ENCODE measurements around the gene PUS10. TPM values are rescaled to one million over a fixed set of nuclear protein-coding genes. Genes with fewer than 3 reads are reported as not detected.
A peak's percentile ranks its signal among the peaks of the same experiment; 100 is the strongest.
"Not testable (repeated sequence)": the region's sequence is repeated elsewhere in the genome, so short reads cannot be mapped to it uniquely, and the experiment has no call there.

The PUS10 gene, protein sequence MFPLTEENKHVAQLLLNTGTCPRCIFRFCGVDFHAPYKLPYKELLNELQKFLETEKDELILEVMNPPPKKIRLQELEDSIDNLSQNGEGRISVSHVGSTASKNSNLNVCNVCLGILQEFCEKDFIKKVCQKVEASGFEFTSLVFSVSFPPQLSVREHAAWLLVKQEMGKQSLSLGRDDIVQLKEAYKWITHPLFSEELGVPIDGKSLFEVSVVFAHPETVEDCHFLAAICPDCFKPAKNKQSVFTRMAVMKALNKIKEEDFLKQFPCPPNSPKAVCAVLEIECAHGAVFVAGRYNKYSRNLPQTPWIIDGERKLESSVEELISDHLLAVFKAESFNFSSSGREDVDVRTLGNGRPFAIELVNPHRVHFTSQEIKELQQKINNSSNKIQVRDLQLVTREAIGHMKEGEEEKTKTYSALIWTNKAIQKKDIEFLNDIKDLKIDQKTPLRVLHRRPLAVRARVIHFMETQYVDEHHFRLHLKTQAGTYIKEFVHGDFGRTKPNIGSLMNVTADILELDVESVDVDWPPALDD
- 1 to 10 TPM; 4.0 to 6.6 (median 5.1) TPM for polyA plus RNA-seq (ENCODE audit: insufficient read length in 10 of 10)
- long read RNA-seq, donor 1, partial matches to known transcripts: 6 of 6 reads
- long read RNA-seq, donor 1, other reads (novel, unspliced or antisense): 0 of 6 reads
- long read RNA-seq, donor 2: 0 reads
- long read RNA-seq, donor 3: 0 reads
- long read RNA-seq, donor 4: 0 reads
- long read RNA-seq, donor 5, partial matches to known transcripts: 0 of 1 reads
- long read RNA-seq, donor 5, other reads (novel, unspliced or antisense): 0 of 1 reads
- long read RNA-seq, donor 6, partial matches to known transcripts: 0 of 1 reads
- long read RNA-seq, donor 6, other reads (novel, unspliced or antisense): 0 of 1 reads
- long read RNA-seq, donor 7, partial matches to known transcripts: 0 of 1 reads
- long read RNA-seq, donor 7, other reads (novel, unspliced or antisense): 0 of 1 reads
- long read RNA-seq, donor 8, partial matches to known transcripts: 16 of 16 reads
- long read RNA-seq, donor 8, other reads (novel, unspliced or antisense): 0 of 16 reads
- long read RNA-seq, donor 9: 0 reads

DNA sequence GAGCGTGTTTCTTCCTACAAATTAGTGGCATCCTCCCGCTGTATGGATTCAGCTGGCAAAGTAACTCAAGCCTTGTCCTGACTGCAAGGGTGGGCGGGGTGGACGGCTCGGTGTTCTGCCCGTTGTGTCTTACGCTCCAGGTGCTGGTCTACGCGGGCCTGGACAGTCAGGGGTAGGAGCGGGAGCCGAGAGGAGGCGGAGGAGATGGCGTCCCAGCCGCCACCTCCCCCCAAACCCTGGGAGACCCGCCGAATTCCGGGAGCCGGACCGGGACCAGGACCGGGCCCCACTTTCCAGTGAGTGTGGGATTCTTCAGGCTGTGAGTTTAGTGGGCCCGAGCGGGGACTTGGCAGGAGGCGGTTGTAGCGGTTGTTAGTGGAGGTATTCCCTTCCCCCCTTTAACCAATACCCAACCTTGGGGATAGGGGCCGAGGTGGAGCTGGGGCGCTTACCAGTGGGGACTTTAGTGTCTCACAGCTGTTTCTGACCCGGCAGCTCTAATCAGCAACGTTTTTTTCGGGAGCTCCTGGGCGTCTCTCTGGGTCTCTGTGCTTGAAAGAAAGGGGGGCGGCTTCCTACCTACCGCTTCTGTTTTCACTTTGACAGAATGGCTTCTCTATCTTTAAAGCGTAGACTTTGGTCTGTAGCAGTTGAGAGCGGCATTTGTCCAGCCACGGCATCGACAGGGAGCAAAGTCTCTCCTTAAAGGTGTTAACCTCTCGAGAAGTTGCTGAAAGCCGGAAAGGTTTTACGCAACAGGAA lies at the start of gene PUS10, which contains the start of gene PEX13:
Gene PUS10 (minus strand): TSS at position 700 of the 762 bp plus-strand sequence. CDS start 6,365 bp downstream, outside the sequence.
Gene PEX13 (plus strand): TSS at position 165 of the 762 bp plus-strand sequence. CDS start 40 bp downstream, at position 205.
- peak; percentile 35 to 96 (median 49) for DNase-seq

DNA sequence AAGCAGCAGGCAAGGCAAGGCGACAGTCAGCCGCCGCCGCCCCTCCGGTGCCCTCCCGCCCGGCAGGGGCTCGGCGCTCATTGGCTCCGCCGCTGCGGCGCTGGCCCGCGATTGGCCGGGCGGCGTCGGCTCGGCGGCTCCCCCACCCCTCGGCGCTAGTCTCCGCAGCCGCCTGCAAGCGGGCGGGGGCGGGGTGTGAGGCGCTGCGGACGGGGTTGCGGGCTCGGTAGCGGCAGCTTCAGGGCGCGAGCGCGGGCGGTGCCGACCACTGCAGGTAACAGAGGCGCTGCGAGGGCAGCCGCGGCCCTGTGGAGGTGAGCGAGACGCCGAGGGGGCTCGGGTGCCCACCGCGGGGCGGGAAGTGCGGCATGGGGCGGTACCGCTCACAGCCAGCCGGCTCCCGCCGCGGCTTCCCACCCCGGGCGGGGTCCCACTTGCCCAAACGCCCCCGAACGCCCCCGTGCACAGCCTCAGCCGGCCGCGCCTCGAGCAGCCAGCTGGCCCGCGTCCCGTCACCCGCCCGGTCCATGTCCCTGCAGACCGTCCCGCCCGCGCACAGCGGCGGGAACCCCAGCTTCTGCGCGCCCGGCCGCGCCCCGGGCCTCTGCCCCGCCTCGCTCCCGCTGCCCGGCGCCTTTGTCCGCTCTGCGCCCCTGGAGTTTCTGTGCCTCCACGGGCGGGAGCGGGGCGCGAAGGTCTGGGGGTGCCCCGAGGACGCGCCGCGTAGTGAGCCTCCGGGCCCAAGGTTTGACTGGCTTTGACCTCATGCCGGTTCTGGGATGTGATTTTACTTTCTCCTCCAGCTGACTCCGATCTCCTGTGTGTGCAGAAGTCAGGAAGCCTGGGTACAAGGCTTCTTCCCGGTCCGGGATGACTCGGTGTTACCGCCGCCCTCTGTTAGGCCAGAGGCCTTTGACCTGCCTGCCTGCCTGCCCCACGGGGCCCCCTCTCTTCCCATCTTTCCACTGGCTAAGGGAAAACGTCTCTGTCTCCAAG lies 48.0 kb upstream of the PUS10 start, which contains the start of gene SANBR:
Gene SANBR (plus strand): TSS at position 158 of the 996 bp plus-strand sequence. CDS start 4,480 bp downstream, outside the sequence.
- DNase-seq: peak; percentile 82 to 94 (median 86)

DNA sequence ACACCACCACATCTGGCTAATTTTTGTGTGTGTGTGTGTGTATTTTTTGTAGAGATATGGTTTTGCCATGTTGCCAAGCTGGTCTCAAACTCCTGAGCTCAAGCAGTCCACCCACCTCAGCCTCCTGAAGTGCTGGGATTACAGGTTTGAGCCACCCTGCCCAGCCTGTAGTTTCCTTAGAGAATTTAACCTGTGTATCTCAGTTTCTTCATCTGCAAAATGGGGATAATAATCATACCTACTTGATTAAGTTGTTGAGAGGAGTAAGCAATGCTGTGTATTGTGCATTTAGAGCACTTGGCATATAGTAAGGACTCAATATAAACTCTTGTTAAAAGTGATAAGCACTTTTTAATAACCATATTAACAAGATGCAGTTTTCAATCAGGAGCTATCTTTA lies 41.3 kb upstream of the PUS10 start:
- DNase-seq: no peak

DNA sequence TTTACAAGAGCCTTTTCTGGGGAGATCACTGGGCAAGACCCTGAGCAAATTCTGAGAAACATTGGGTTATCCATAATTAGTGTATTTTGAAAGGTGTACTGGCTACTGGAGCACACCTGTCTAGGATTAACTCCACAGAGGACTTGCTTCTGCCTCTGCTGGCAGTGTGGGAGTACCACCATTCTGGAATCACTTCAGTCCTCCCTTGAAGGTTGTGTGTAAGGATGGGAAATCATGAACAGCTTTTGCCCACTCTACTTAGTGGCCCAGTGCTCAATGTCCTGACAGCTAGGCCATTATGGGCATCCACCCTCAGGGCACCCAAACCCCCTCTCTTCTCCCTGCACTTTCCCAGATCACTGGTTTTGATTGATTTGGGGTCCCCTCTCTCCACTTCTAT lies 39.5 kb upstream of the PUS10 start:
- no peak for DNase-seq

DNA sequence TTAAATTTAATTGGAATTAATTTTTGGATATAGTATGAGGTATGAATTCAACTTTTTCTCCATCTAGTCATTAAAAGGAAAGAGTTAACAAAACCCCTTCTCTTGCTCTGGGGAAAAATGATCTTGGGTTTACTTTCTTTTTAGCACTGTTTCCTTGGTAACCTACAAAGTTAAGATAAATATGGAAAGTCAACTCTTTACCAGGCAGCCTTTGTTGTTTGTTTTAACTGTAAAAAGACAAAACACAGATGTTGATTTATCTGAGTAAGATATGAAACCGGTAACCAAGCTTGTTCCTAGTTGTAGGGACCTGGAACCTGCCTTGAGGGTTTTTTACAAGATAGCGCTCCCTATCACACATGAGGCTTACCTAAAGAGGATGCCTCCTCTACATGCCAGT lies 37.5 kb upstream of the PUS10 start:
- peak in 1 of 3 donors; percentile 13 for DNase-seq

DNA sequence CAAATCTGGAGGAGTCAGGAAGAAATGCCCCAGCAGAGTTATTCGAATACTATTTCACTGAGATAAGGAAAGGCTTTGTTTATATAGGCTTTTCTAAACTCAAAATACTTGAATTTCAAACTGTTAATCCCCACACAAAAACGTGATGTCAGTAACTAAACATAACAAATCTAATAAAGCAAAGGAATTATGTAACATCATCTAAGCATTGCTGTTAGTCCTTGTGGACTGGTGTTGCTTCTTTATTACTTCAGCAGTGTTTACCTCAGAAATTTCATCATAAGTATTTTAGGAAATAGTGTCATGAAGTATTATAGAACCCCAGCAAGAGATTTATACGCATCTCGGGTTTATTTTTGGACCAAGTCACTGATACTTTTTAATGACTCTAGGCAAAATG lies 27.9 kb upstream of the PUS10 start:
- no peak for DNase-seq

DNA sequence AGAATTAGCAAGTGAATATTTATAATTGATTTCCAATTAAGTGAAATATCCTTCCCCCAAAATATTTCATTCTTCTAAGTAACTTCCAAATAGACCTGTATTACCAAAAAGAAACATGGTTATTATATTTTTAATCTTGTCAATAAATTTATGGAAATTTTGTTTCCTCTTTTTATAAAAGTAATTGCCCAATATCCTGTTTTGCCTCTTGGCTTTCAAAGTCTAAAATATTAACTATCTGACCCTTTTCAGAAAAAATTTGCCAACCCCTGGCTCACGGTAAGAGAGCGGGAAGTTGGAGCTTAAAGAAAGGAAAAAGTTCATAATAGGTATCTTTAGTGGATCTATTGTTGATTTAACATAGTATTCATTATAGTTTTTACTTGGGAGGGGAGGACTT lies 27.2 kb upstream of the PUS10 start:
- DNase-seq: no peak

DNA sequence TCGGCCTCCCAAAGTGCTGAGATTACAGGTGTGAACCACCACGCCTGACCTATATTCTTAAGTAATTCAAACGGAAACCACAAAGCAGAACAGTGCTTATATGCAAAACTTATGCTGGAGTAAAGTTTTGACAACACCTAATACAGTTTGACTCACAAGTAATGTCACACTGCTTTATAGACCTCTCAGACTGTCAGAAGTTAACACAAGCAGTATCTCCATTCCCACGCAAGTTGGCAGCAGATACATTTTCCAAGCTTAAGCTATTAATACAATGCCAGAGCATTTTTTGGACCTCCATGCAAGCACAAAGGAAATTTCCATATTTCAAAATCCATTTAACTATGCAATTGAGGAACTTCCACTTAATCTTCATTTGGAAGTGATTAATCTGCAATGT lies 26.6 kb upstream of the PUS10 start:
- DNase-seq: peak in 1 of 3 donors; percentile 10

DNA sequence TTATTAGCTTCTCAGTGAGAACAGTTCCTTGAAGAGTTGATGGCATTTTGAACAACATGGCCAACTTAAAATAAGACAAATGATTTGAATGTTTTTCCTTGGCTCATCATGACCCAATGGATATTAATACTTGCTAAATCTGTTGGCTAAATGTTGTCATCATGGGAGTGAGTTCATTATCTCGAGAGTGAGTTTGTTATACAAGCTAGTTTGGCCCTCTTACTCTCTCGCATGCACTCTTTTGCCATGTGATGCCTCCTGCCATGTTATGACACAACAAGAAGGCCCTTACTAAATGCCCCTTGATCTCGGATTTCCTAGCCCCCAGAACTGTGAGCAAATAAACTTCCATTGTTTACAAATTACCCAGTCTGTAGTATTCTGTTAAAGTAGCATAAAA lies 24.8 kb upstream of the PUS10 start:
- DNase-seq: no peak

DNA sequence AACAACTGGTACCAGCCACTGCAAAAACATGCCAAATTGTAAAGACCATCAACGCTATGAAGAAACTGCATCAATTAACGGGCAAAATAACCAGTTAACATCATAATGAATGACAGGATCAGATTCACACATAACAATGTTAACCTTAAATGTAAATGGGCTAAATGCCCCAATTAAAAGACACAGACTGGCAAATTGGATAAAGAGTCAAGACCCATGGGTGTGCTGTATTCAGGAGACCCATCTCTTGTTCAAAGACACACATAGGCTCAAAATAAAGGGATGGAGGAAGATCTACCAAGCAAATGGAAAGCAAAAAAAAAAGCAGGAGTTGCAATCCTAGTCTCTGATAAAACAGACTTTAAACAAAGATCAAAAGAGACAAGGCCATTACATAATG lies 18.6 kb upstream of the PUS10 start:
- DNase-seq: not testable (repeated sequence)

DNA sequence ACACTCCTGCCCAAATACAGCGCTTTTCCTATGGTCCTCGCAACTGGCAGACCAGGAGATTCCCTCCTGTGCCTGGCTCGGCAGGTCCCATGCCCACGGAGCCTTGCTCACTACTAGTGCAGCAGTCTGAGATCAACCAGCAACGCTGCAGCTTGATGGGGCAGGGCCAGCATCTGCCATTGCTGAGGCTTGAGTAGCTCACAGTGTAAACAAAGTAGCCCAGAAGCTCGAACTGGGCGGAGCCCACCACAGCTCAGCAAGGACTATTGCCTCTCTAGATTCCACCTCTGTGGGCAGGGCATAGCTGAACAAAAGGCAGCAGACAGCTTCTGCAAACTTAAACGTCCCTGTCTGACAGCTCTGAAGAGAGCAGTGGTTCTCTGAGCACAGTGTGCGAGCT lies 16.5 kb upstream of the PUS10 start:
- not testable (repeated sequence) for DNase-seq

DNA sequence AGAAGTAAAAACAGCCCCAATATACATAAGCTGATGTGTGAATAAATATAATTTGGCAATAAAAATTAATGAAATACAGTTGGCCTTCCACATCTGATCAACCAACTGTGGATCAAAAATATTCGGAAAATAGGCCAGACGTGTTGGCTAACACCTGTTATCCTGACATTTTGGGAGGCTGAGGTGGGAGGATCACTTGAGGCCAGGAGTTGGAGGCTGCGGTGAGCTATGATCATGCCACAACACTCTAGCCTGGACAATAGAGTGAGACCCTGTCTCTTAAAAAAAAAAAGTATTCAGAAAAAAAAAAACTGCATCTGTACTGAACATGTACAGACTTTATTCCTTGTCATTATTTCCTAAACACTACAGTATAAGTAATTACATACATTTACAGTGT lies 11.5 kb upstream of the PUS10 start:
- no peak for DNase-seq

DNA sequence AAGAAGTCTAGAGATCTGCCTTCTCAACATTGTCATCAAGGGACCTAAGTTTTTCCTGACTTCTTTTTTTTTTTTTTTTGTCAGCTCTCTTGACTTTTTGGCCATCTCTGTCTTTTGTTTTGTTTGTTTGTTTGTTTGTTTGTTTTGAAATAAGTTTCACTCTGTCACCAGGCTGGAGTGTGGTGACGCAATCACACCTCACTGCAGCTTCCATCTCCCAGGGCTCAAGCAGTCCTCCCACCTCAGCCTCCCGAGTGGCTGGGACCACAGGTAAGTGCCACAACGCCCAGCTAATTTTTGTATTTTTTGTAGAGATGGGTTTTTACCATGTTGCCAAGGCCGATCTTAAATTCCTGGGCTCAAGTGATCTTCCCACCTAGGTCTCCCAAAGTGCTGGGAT lies 5.6 kb upstream of the PUS10 start:
- DNase-seq: no peak

DNA sequence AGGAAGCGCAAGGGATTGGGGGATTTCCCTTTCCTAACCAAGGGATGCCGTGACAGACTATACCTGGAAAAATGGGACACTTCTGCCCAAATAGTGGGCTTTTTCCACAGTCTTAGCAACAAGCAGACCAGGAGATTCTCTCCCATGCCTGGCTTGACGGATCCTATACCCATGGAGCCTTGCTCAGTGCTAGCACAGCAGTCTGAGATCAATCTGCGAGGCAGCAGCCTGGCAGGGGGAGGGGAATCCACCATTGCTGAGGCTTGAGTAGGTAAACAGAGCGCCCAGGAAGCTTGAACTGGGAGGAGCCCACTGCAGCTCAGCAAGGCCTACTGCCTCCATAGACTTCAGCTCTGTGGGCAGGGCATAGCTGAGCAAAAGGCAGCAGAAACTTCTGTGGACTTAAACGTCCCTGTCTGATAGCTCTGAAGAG lies 3.2 kb upstream of the PUS10 start:
- DNase-seq: no peak

DNA sequence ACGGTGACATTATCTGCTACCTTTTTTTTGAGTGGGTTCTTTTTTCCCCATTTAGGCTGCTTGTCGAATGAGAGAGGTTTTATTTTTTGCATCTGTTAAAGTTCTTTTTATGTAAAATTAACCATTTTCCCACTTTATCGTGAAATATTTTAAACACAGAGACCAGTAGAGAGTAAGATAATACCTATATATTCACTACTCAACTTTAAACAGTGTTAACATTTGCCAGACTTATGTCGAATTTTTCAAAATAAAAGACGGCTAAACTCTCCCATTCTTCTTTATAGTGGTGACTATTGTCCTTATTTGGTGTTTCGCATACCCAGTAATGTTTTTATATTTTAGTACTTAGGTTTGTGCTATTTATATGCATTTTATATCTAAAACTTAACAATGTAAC lies 743 bp upstream of the PUS10 start:
- DNase-seq: no peak

DNA sequence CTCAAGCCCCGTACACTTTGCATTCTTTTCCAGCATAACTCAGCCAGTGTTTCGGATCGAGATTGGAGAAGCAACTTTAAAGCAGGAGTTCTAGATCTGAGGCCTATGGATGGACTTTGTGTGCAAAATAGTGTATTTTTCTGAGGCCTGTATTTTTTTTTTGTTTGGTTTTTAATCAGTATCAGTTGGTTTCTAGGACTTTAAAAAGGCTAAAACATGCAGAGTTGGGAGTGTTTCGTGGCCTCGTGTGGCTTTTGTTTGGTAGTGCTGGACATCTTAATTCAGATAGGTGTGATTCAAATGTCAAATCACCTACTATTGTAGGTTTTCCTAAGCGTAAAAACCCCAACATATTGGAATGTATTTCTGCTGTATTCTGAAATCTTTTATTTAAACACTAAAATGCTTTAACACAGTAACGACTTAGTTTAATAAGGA lies 282 bp upstream of the PUS10 start:
- no peak for DNase-seq

DNA sequence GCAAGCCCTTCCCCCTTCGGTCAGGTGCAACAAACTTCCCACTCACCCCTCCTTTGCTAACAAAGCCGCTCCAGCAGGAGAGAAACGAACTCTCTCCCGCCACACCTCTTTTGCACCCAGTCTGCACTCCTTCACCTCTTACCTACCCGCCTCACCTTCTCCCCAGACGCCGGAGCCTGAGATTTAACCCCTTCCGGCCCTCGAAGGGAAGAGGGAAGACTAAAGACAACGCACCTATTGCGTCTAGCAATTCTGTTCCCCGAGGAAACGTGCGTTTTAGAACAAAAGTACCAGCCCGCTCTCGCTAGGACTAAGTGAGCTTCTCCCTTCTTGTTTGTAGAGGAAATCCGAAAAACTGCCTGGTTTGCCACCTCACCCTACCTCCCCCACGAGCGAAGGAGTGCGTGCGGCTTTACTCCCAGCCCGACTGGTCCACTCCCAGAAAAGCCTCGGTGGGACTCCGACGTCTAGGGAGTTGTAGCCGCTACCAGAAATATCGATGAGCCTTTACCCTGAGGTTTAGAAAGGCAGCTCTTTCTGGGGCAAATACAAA lies 976 bp downstream of the PUS10 start:
- peak in 2 of 3 donors; percentile 81 to 86 for DNase-seq

DNA sequence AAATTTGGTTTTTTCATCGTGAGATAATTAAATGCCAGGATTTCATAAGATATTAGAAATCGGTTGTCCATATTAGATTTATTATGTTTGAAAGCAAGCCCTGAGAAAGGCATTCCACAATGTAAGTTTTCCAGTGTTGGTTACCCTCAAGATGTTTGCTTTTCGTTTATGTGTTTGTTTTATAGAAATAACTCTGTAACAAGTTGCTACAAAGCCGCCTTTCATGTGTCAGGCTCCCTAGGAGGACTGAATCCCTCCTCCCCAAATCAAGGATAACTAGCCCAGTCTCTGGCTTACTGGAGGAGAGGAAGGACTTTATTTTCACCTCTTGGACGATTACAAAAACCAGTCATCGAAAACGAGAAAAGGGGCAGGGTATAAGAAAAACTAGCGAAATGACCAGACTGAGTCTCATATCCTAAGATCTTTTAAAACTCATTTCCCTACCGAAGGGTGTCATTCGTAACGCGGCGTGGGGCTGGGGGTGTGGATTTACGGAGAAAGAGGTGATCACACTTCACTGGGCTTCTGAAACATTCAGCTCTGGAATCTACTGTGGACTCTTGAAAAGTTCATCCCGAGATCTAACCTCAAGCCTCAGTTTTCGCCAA lies 1.6 kb downstream of the PUS10 start:
- no peak for DNase-seq

DNA sequence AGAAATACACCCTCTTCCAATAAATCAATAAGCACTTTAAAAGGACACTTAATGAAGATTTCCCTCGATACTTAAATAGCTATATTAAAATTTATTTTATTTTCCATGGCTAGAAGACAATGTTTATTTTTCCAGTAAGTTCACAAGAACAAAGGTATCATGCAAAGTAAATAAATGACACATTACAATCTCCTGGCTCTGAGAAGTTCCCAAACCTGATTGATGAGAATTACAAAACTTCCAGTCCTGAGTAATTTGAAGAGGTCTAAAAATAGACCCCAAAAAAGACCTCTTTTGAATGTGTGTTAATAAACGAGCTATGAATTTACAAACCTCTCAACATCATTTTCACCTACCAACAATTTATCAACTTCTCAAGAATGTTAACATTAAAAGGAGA lies 2.1 kb downstream of the PUS10 start:
- DNase-seq: no peak
